Spleen (tissue), 11 donors: ENCODE data around the gene NRDC. TPM values are rescaled to one million over a fixed set of nuclear protein-coding genes. Genes with fewer than 3 reads are reported as not detected.

Experiments
- DNase-seq: peaks from one replicate; pipeline ENCODE4 v3.0.0-alpha.2; 2020
- H3K27ac ChIP-seq, 8 donors: fragments of 200-600 bp; sonication (generic) in 7 of 8; 1 replicate in 4 of 8; 2 replicates in 4 of 8; pipeline versions ENCODE4 v1.5.0 to v1.8.0; 2016 to 2021; ENCODE audit warnings: inconsistent platforms in 4 of 8, mild to moderate bottlenecking in 4 of 8, moderate library complexity in 1 of 8
- H3K27me3 ChIP-seq, 7 donors: fragments of 200-600 bp; sonication (generic) in 6 of 7; replicated peaks in 1 of 7; 1 replicate in 4 of 7; 2 replicates in 3 of 7; pipeline versions ENCODE4 v1.5.0 to v1.8.0; 2016 to 2021; ENCODE audit warnings: inconsistent platforms in 3 of 7, mild to moderate bottlenecking in 1 of 7
- H3K36me3 ChIP-seq, 6 donors: fragments of 200-600 bp; sonication (generic) in 5 of 6; 1 replicate in 4 of 6; 2 replicates in 2 of 6; pipeline versions ENCODE4 v1.5.0 to v1.8.0; 2016 to 2021; ENCODE audit warnings: inconsistent platforms in 2 of 6
- H3K4me1 ChIP-seq, 6 donors: fragments of 200-600 bp; sonication (generic) in 5 of 6; 1 replicate in 3 of 6; 2 replicates in 3 of 6; pipeline versions ENCODE4 v1.5.0 to v1.8.0; 2016 to 2021; ENCODE audit warnings: inconsistent platforms in 3 of 6
- H3K4me3 ChIP-seq, 8 donors: fragments of 200-600 bp; sonication (generic) in 7 of 8; 1 replicate in 4 of 8; 2 replicates in 4 of 8; pipeline versions ENCODE4 v1.5.0 to v1.8.0; 2016 to 2021; ENCODE audit warnings: inconsistent platforms in 4 of 8, mild to moderate bottlenecking in 4 of 8, moderate library complexity in 2 of 8
- H3K9me3 ChIP-seq, 8 donors: fragments of 200-600 bp; sonication (generic) in 7 of 8; 1 replicate in 4 of 8; 2 replicates in 4 of 8; pipeline versions ENCODE4 v1.5.0 to v1.8.0; 2016 to 2021; ENCODE audit warnings: inconsistent platforms in 4 of 8
- CTCF ChIP-seq, 11 experiments: fragments of 200-600 bp in 7 of 11; fragments of 450-650 bp in 4 of 11; sonication (generic) in 4 of 11; IDR thresholded peaks in 8 of 11; conservative IDR thresholded peaks in 3 of 11; 1 replicate in 7 of 11; 2 replicates in 4 of 11; pipeline versions ENCODE4 v1.4.0 to v1.8.0; 2016 to 2021; ENCODE audit warnings: antibody characterized with exemption in 11 of 11, inconsistent platforms in 4 of 11, mild to moderate bottlenecking in 1 of 11
- POLR2A ChIP-seq, 3 donors: fragments of 450-650 bp; IDR thresholded peaks; one replicate each; pipeline ENCODE4 v1.5.1; 2017; ENCODE audit warnings: antibody characterized with exemption in 3 of 3, mild to moderate bottlenecking in 1 of 3
- POLR2AphosphoS5 ChIP-seq, 3 donors: sonication (generic); formaldehyde crosslinking; IDR thresholded peaks; one replicate each; pipeline ENCODE4 v1.5.1; 2017; ENCODE audit warnings: antibody characterized with exemption in 3 of 3
- WGBS, 5 donors: extraction: QIAGEN DNeasy Blood & Tissue Kit in 3 of 5; methylation state at CpG; one replicate each; pipeline versions ENCODE4 v1.1.5 to v1.1.7; 2013 to 2018; 5-methylcytosine and 5-hydroxymethylcytosine counted together
- intact Hi-C: fragments of 100-400 bp; cut with DNase I; formaldehyde crosslinking; loops from one replicate; pipeline ENCODE4 v1.15.0; 2023; ENCODE audit warnings: low total_unique reads
- polyA plus RNA-seq, 3 donors: library from polyadenylated mRNA; stranded (reverse); fragments of 200-250 nt; gene quantifications; one replicate each; pipeline ENCODE4 v1.2.1, GENCODE V29; 2013
- total RNA-seq, 7 donors: library from RNA; depleted of rRNA in 3 of 7; stranded (reverse); fragments of >200 nt in 3 of 7; fragmentation: NEBNext Ultra II Directional in 4 of 7; extraction: Animal tissue kit (Norgen Biotek cat#: 25700) in 4 of 7; gene quantifications; one replicate each; pipeline versions ENCODE4 v1.1.0 to v1.2.1, GENCODE V29; 2016 to 2021
- donor health status: healthy with polysubstance abuse.
- donor health status: DM: no; HTN: no; CAD: no; lungs with moderate emphysema.
- donor health status: DM: no; HTN: no; CAD: no.
- donor health status: Bipolar disorder and iron deficiency.
- donor health status: healthy.
- donor health status: DM: no; HTN: no; CAD: no.
- donor health status: DM: yes; HTN: yes; CAD: no.

Gene NRDC
- total and polyA plus RNA-seq, 10 donors: 61.3 to 189 (median 120) TPM

GRCh38 chr1:51863384-51863783 lies 15.1 kb downstream of the NRDC start:
- no peak for DNase-seq
- TF ChIP-seq POLR2AphosphoS5 (IDR thresholded peaks at IDR 0.05): no peak
- TF ChIP-seq CTCF (IDR thresholded peaks at IDR 0.05 in 8 of 11, conservative IDR thresholded peaks at IDR 0.05 in 3 of 11): peak in 1 of 11 experiments; percentile 10
- TF ChIP-seq POLR2A (IDR thresholded peaks at IDR 0.05): no peak
- Histone ChIP-seq H3K4me3 (no peak overlapping the region), H3K27ac (peak overlapping the region in 4 of 8 donors; percentile 15 to 44 (median 28)), H3K36me3 (peaks cover 0 to 22% (median 0%) of the 10 kb centered on the region in 6 donors), H3K27me3 (no peaks in the 10 kb centered on the region), H3K9me3 (no peaks in the 10 kb centered on the region), H3K4me1 (peaks cover 0 to 73% (median 24%) of the 10 kb centered on the region in 6 donors)
- WGBS, 5 donors: 48 to 65% (median 54%) methylated on average over 2 of the region's 2 CpGs
- intact Hi-C loops: no loop called here

GRCh38 chr1:51861669-51862068 lies 16.9 kb downstream of the NRDC start:
- intact Hi-C loops: no loop called here
- no peak overlapping the region for H3K4me3 ChIP-seq
- H3K4me1 ChIP-seq: peaks cover 0 to 56% (median 16%) of the 10 kb centered on the region in 6 donors
- H3K9me3 ChIP-seq: no peaks in the 10 kb centered on the region
- WGBS, 5 donors: 93 to 96% (median 96%) methylated on average over 5 of the region's 5 CpGs
- H3K36me3 ChIP-seq: peaks cover 0 to 22% (median 0%) of the 10 kb centered on the region in 6 donors
- H3K27me3 ChIP-seq: no peaks in the 10 kb centered on the region
- H3K27ac ChIP-seq: no peak overlapping the region
- no peak for TF ChIP-seq POLR2AphosphoS5 (IDR thresholded peaks at IDR 0.05)
- TF ChIP-seq POLR2A (IDR thresholded peaks at IDR 0.05): no peak
- no peak for TF ChIP-seq CTCF (IDR thresholded peaks at IDR 0.05 in 8 of 11, conservative IDR thresholded peaks at IDR 0.05 in 3 of 11)
- no peak for DNase-seq

GRCh38 chr1:51859735-51860134 lies 18.8 kb downstream of the NRDC start:
- WGBS, 5 donors: 77 to 97% (median 92%) methylated on average over 2 of the region's 2 CpGs
- intact Hi-C loops: no loop called here
- DNase-seq: no peak
- H3K36me3 ChIP-seq: peaks cover 0 to 39% (median 4%) of the 10 kb centered on the region in 6 donors
- H3K4me1 ChIP-seq: peaks cover 0 to 37% (median 14%) of the 10 kb centered on the region in 6 donors
- H3K27me3 ChIP-seq: no peaks in the 10 kb centered on the region
- no peak overlapping the region for H3K27ac ChIP-seq
- no peaks in the 10 kb centered on the region for H3K9me3 ChIP-seq
- TF ChIP-seq POLR2AphosphoS5 (IDR thresholded peaks at IDR 0.05) (no peak), POLR2A (IDR thresholded peaks at IDR 0.05) (no peak), CTCF (IDR thresholded peaks at IDR 0.05 in 8 of 11, conservative IDR thresholded peaks at IDR 0.05 in 3 of 11) (no peak)
- no peak overlapping the region for H3K4me3 ChIP-seq

GRCh38 chr1:51859333-51859732 lies 19.2 kb downstream of the NRDC start:
- Histone ChIP-seq H3K4me1 (peaks cover 0 to 33% (median 13%) of the 10 kb centered on the region in 6 donors), H3K27ac (no peak overlapping the region), H3K9me3 (no peaks in the 10 kb centered on the region), H3K4me3 (no peak overlapping the region), H3K27me3 (no peaks in the 10 kb centered on the region), H3K36me3 (peaks cover 0 to 39% (median 6%) of the 10 kb centered on the region in 6 donors)
- no peak for TF ChIP-seq POLR2A (IDR thresholded peaks at IDR 0.05)
- TF ChIP-seq CTCF (IDR thresholded peaks at IDR 0.05 in 8 of 11, conservative IDR thresholded peaks at IDR 0.05 in 3 of 11): no peak
- no peak for TF ChIP-seq POLR2AphosphoS5 (IDR thresholded peaks at IDR 0.05)
- WGBS, 5 donors: 96 to 99% (median 98%) methylated on average over 2 of the region's 2 CpGs
- DNase-seq: no peak
- intact Hi-C loops: no loop called here
